ENCODE results near the gene SUGCT.

GRCh38 chr7:40135317-40135610 is 459 bp downstream of the SUGCT start:
- TF ChIP-seq CTCF (conservative IDR thresholded peaks at IDR 0.05) = no peak
- no peak for TF ChIP-seq ZFX (IDR thresholded peaks at IDR 0.05)

All from C4-2B (cell line).